Cardiac atrium fibroblast (primary cell): ENCODE results near the gene PPFIBP1. TPM values are rescaled to one million over a fixed set of nuclear protein-coding genes. Genes with fewer than 3 reads are reported as not detected.

Source experiments
- total RNA-seq: library from RNA; depleted of rRNA; stranded (reverse); fragments of >200 nt; gene quantifications from 2 replicates; pipeline ENCODE4 v1.2.3, GENCODE V29; 2015

PPFIBP1 gene
- total RNA-seq = 58.2 and 59.9 TPM in 2 replicates

GRCh38 chr12:27523642-27524493 is at the start of gene PPFIBP1:
TSS of gene PPFIBP1 (plus strand) at chr12:27524206. CDS start at chr12:27633397, 109,191 bp downstream.

GRCh38 chr12:27696293-27696652 is 172.3 kb downstream of the PPFIBP1 start, which contains the start of gene REP15:
TSS of gene REP15 (plus strand) at chr12:27696447. CDS start at chr12:27696563, 116 bp downstream.

GRCh38 chr12:27710592-27711316 is 186.7 kb downstream of the PPFIBP1 start, which contains the start of gene MRPS35:
TSS of gene MRPS35 (plus strand) at chr12:27710832. CDS start at chr12:27710844, 12 bp downstream.

Other genes starting within 250 kb of the PPFIBP1 start
- gene BMAL2, start 191.4 kb upstream of the PPFIBP1 start, total RNA-seq = 1.8 and 6.2 TPM in 2 replicates
- gene SMCO2, start 77.5 kb upstream of the PPFIBP1 start, total RNA-seq = not detected in 2 replicates
- gene REP15, start 172.2 kb downstream of the PPFIBP1 start, total RNA-seq = 0.54 and 0.65 TPM in 2 replicates
- gene MRPS35, start 186.6 kb downstream of the PPFIBP1 start, total RNA-seq = 46.4 and 55.7 TPM in 2 replicates